Placental pericyte (primary cell): Measurements from ENCODE around the gene STRA6. TPM values are rescaled to one million over a fixed set of nuclear protein-coding genes. Genes with fewer than 3 reads are reported as not detected.

ENCODE experiments used
- small RNA-seq: library from RNA; depleted of rRNA; stranded (forward); fragments of <200 nt; gene quantifications from one replicate; pipeline ENCODE3, GENCODE V24; 2012; ENCODE audit warnings: low replicate concordance
- total RNA-seq: library from RNA; depleted of rRNA; stranded (reverse); fragments of >200 nt; gene quantifications from 2 replicates; pipeline ENCODE4 v1.2.3, GENCODE V29; 2012

Gene STRA6, protein sequence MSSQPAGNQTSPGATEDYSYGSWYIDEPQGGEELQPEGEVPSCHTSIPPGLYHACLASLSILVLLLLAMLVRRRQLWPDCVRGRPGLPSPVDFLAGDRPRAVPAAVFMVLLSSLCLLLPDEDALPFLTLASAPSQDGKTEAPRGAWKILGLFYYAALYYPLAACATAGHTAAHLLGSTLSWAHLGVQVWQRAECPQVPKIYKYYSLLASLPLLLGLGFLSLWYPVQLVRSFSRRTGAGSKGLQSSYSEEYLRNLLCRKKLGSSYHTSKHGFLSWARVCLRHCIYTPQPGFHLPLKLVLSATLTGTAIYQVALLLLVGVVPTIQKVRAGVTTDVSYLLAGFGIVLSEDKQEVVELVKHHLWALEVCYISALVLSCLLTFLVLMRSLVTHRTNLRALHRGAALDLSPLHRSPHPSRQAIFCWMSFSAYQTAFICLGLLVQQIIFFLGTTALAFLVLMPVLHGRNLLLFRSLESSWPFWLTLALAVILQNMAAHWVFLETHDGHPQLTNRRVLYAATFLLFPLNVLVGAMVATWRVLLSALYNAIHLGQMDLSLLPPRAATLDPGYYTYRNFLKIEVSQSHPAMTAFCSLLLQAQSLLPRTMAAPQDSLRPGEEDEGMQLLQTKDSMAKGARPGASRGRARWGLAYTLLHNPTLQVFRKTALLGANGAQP
- 33.3 and 99.9 TPM in 2 replicates for total RNA-seq

DNA sequence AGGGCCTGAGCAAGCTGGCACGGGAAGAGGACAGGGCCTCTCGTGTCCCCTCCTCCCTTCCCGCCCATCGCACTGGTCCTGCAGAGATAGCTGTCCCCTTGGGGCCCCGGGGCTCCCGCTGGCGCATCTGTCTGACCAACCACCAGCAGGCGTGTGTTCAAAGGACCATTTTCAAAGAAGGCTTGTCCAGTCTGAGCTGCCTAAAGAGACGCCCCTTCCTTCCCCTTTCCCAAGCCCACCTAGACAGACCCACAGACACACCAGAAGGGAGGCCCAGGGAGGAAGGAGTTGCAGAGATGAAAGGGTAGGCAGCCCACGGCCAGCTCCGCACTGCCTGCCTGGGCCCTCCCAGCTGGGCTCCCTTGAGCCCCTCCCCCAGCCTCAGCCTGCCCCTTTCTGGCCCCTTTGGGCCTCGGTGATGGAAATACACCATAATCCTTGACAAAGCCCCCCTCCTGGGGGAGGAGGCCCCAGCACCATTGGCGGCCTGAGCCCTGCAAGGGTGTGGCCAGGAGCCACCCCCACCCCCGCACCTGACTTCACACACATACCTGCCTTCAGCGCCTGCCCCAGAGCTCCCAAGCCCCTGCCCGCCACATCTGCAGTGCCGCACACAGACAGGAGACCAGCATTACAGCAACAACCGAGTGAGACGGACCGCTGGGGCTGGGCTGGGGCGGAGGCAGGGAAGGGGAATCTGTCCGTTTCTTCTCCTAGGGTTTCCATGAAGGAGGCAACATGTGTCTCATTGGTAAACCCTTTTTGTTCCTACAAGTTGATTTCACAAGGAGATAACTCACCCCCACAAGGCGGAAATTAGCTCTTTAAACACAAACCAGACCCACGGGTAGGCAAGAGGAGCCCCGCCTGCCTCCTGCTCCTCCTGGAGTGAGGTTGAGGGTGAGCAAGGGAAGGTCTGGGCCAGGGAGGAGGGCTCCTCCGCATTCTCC is at the start of gene STRA6:
TSS of gene STRA6 (minus strand) at position 336 of the 950 bp plus-strand sequence. CDS start 520 bp downstream, outside the sequence.

DNA sequence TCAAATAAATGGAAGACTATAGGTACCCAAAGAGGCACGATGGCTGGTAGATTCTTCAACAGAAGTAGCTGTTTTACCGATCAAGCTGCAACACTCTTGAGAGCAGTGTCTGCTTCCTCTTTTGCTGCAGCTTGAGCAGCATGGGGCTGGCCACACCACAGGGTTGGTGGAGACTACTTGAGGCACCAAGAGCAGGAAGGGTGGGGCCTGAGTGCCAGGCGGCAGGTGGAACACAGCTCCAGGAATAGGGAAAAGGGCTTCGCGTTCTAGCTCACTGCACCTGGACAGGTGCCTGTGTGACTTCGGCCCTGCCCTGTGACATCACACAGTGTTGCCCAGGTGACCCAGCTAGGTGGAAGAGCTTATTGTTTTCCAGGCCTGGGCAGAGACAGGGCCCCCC is 33.4 kb upstream of the STRA6 start, which contains the start of gene CCDC33:
TSS of gene CCDC33 (plus strand) at position 365 of the 400 bp plus-strand sequence. CDS start 394 bp downstream, outside the sequence.

DNA sequence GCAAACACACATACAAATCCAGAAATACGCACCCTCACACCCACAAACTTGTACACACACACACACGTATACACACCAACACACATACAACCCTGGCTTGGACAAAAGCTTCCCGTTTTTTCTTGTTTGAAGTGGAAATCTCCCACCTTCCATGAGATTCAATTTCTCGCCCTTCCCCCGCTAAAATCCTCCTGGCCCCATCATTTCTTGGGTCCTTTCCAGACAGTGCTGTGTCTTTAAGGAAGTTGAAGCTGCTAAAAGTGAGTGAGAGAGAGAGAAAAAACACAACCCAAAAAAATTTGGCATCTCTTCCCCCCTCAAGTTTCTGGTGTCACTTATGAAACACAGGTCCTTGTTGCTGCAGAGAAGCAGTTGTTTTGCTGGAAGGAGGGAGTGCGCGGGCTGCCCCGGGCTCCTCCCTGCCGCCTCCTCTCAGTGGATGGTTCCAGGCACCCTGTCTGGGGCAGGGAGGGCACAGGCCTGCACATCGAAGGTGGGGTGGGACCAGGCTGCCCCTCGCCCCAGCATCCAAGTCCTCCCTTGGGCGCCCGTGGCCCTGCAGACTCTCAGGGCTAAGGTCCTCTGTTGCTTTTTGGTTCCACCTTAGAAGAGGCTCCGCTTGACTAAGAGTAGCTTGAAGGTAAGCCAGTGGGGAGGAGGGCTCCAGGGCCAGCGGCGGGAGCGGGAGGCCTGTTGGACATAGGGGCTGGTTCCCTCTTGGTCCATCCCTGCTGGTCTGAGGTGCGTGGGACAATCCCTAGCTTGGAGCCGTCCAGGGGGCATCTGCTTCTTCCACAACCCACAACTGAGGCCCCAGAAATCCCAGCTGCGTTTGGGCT is 29.0 kb downstream of the STRA6 start, which contains the start of gene ISLR:
TSS of gene ISLR (plus strand) at position 331 of the 839 bp plus-strand sequence. CDS start 1,149 bp downstream, outside the sequence.

DNA sequence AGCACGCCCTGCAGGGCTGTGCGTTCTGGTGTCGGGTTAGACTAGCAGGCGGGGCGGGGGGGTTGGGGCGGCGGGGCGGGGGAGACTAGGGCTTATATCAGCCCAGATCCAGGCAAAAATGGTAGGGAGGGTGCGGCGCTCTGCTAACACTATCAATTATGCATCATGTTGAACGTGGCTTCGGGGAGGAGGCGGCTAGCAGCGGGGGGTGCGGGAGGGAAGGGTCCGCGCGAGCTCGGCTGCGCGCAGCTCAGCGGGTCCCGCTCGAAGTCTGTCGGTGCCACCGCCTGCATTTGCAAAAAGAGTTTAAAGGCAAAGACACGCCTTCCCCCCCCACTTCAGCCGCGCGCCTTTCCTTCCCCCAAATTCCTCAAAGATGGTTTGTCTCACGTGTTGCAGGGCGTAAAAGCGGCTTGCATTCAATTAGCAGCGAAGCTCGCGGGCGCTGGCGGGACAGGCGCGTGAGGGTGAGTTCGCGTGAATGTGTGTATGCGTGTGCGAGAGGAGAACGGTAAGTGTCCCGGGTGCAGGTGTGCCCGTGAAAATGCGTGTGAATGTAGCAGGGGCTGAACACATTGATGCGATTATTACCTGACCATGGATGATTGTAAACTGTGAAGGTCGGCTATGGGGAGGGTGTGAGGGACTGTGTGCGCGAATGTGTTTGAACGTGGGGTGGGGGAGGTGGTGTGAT is 72.3 kb downstream of the STRA6 start, which contains the start of gene ISLR2:
TSS of gene ISLR2 (plus strand) at position 432 of the 694 bp plus-strand sequence. CDS start 2,169 bp downstream, outside the sequence.

Small RNA genes within 50 kb of the gene (small RNA-seq; reads per million reads assigned to genes)
- gene RF00017, result not detected

Other genes with a start within 250 kb of the STRA6 start
- 16.6 and 26.9 TPM in 2 replicates for gene STOML1, start 210.5 kb downstream of the STRA6 start, total RNA-seq
- gene PML, start 208.1 kb downstream of the STRA6 start, total RNA-seq, result 54.7 and 77.3 TPM in 2 replicates
- gene GOLGA6A, start 120.2 kb downstream of the STRA6 start, total RNA-seq, result not detected in 2 replicates
- gene ISLR2, start 72.2 kb downstream of the STRA6 start, total RNA-seq, result under 0.01 and 0.72 TPM in 2 replicates
- gene ISLR, start 29.1 kb downstream of the STRA6 start, total RNA-seq, result 25.8 and 26.6 TPM in 2 replicates
- gene CCDC33, start 33.5 kb upstream of the STRA6 start, total RNA-seq, result 0.88 and 4.0 TPM in 2 replicates
- not detected in 2 replicates for gene CYP11A1, start 164.9 kb upstream of the STRA6 start, total RNA-seq
- 3.3 and 132 TPM in 2 replicates for gene SEMA7A, start 231.2 kb upstream of the STRA6 start, total RNA-seq